Common myeloid progenitor, CD34-positive (primary cell): ENCODE results near the gene CSNK2A2. TPM values are rescaled to one million over a fixed set of nuclear protein-coding genes. Genes with fewer than 3 reads are reported as not detected.

Experiments used
- CTCF ChIA-PET: fragments of 350-600 bp; sonication (Branson Sonifier 250); formaldehyde crosslinking; loops from one replicate; lab custom pipeline; 2021; ENCODE audit warnings: antibody characterized with exemption; lab: Charles Lee
- POLR2A ChIA-PET: fragments of 350-600 bp; sonication (Branson Sonifier 250); formaldehyde crosslinking; loops from one replicate; lab custom pipeline; 2021; ENCODE audit warnings: antibody characterized with exemption; lab: Charles Lee
- DNase-seq, 3 donors: peaks; one replicate each; pipeline versions ENCODE4 v3.0.0 to v3.0.0-alpha.2; 2013
- H3K27ac ChIP-seq, 2 experiments: 1 replicate in 1 of 2; 2 replicates in 1 of 2; pipeline ENCODE4 v1.7.0; 2013; ENCODE audit warnings: inconsistent platforms in 2 of 2, low read length in 2 of 2, mild to moderate bottlenecking in 2 of 2, low read depth in 1 of 2, moderate library complexity in 1 of 2; ENCODE audit not compliant: severe bottlenecking in 2 of 2, insufficient read depth in 1 of 2, poor library complexity in 1 of 2
- H3K27me3 ChIP-seq, 5 experiments: replicated peaks in 2 of 5; 1 replicate in 3 of 5; 2 replicates in 2 of 5; pipeline versions ENCODE4 v1.6.1 to v1.7.0; 2013; ENCODE audit warnings: low read length in 4 of 5, mild to moderate bottlenecking in 2 of 5, moderate library complexity in 2 of 5, inconsistent platforms in 1 of 5; ENCODE audit not compliant: insufficient read depth in 5 of 5, control insufficient read depth in 4 of 5
- H3K36me3 ChIP-seq, 4 experiments: 1 replicate in 2 of 4; 2 replicates in 2 of 4; pipeline versions ENCODE4 v1.6.1 to v1.7.0; 2013; ENCODE audit warnings: low read length in 3 of 4, control low read depth in 1 of 4, mild to moderate bottlenecking in 1 of 4; ENCODE audit not compliant: control insufficient read depth in 4 of 4, insufficient read depth in 4 of 4
- H3K4me1 ChIP-seq, 4 experiments: 1 replicate in 3 of 4; 2 replicates in 1 of 4; pipeline versions ENCODE4 v1.6.1 to v1.7.1; 2013; ENCODE audit warnings: low read length in 3 of 4, mild to moderate bottlenecking in 3 of 4, control low read depth in 1 of 4, inconsistent platforms in 1 of 4, moderate library complexity in 1 of 4; ENCODE audit not compliant: control insufficient read depth in 4 of 4, insufficient read depth in 4 of 4; ENCODE audit errors: control extremely low read depth in 1 of 4
- H3K4me3 ChIP-seq, 7 experiments: 1 replicate in 4 of 7; 2 replicates in 3 of 7; pipeline versions ENCODE4 v1.5.1 to v1.7.0; 2013; ENCODE audit warnings: mild to moderate bottlenecking in 7 of 7, low read length in 6 of 7, moderate library complexity in 6 of 7, inconsistent platforms in 2 of 7, low read depth in 2 of 7, control low read depth in 1 of 7; ENCODE audit not compliant: insufficient read depth in 4 of 7, control insufficient read depth in 1 of 7; ENCODE audit errors: extremely low read depth in 1 of 7
- H3K9me3 ChIP-seq, 5 experiments: 1 replicate in 4 of 5; 2 replicates in 1 of 5; pipeline versions ENCODE4 v1.6.1 to v1.7.1; 2013; ENCODE audit warnings: low read length in 4 of 5, mild to moderate bottlenecking in 2 of 5, inconsistent platforms in 1 of 5, low read depth in 1 of 5, moderate library complexity in 1 of 5; ENCODE audit not compliant: control insufficient read depth in 4 of 5, insufficient read depth in 2 of 5; ENCODE audit errors: control extremely low read depth in 1 of 5
- WGBS: methylation state at CpG from one replicate; pipeline ENCODE4 v1.1.5; 2013; ENCODE audit not compliant: insufficient coverage; 5-methylcytosine and 5-hydroxymethylcytosine counted together
- polyA plus RNA-seq: library from polyadenylated mRNA; unstranded; fragments of 120-200 nt; gene quantifications from one replicate; pipeline ENCODE4 v1.2.1, GENCODE V29; 2013

Gene CSNK2A2
- polyA plus RNA-seq = 58.2 TPM

DNA sequence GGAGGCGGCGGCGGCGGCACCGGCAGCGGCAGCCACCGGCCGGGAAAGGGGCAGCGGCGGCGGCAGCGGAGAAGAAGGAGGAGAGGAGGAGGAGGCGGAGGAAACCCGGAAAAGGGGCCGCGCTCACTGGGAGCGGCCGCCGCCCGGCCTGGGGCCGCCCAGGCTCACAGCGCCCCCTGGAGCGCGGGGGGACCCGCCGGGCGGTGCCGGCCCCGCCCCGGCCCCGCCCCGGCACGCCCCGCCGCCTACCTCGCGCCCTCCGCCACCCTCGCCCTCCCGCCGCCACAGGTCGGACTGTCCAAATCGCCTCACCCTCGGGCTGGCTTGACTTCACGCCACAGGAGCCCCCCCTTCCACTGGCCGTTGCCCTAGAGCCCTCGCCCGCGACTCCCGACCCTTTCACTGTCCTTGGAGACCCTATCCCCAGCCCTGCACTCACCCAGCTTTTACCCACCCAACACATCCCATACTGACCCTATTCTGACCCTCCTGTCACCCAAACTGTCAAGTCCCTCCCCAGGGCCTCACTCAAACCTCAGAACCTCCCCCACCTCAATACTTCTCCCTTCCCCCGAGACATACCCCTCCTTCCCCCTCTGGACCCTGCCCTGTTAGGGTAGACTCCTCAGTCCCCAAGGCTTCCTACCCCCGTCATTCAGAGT is at the start of gene CSNK2A2:
Gene CSNK2A2, minus strand, starts transcription at position 85 of the 662 bp plus-strand sequence. CDS start 370 bp downstream, outside the sequence.
- Histone ChIP-seq H3K36me3 (peaks cover 0 to 28% (median 15%) of the 10 kb centered on the region in 4 experiments), H3K4me1 (peaks cover 6 to 17% (median 14%) of the 10 kb centered on the region in 4 experiments), H3K9me3 (no peaks in the 10 kb centered on the region), H3K4me3 (peak within 1 kb of the TSS; percentile 47 to 93 (median 76)), H3K27me3 (peaks cover 0 to 4% (median 0%) of the 10 kb centered on the region in 5 experiments), H3K27ac (peak within 1 kb of the TSS in 1 of 2 experiments; percentile 77)
- POLR2A ChIA-PET = interaction anchor here (0.6 kb wide), 2 partner anchors 57 to 69 kb away, joined by 3 read pairs; no protein-coding TSS in a partner anchor
- DNase-seq = peak; percentile 69 to 72 (median 70)
- 1% methylated on average over 21 of the region's 52 CpGs for WGBS
- CTCF ChIA-PET = interaction anchor here (0.7 to 1.1 kb wide), 2 partner anchors 14 to 43 kb away, joined by 5 read pairs; no protein-coding TSS in a partner anchor

DNA sequence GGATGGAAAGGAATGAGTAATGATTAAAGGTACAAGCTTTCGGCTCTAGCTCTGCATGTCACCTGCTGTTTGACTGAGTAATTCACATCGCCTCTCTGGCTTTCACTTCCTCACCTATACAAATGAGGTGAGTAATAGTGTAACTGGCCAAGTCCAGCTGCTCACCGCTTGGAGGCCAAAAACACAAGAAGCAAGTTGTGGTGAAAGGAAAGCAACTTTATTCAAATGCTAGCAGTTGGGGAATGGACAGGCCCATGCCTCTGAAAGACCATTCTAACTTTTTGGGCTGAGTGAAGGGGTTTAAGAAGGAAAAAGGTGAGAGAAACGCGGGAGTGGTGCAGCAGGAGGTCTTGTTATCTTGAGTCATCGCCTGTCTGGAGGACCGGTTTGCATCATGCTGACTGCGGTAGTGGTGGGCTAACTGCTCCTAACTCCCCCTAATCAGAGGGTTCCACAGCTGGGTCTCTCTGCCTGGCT is 45.7 kb upstream of the CSNK2A2 start:
- no peak overlapping the region for H3K4me3 ChIP-seq
- H3K27ac ChIP-seq = no peak overlapping the region
- H3K27me3 ChIP-seq = peaks cover 3 to 16% (median 10%) of the 10 kb centered on the region in 5 experiments
- ChIA-PET POLR2A (no interaction called here), CTCF (interaction anchor here (0.9 kb wide), 1 partner anchor 11 kb away, joined by 3 read pairs; no protein-coding TSS in a partner anchor)
- 69% methylated on average over 5 of the region's 8 CpGs for WGBS
- no peaks in the 10 kb centered on the region for H3K4me1 ChIP-seq
- no peak for DNase-seq
- H3K9me3 ChIP-seq = no peaks in the 10 kb centered on the region
- no peaks in the 10 kb centered on the region for H3K36me3 ChIP-seq

GRCh38 chr16:58236831-58237230 is 38.9 kb upstream of the CSNK2A2 start:
- H3K27me3 ChIP-seq = peaks cover 2 to 23% (median 13%) of the 10 kb centered on the region in 5 experiments
- WGBS = 17% methylated on average over 5 of the region's 5 CpGs
- ChIA-PET POLR2A (no interaction called here), CTCF (no interaction called here)
- H3K27ac ChIP-seq = no peak overlapping the region
- peak overlapping the region in 1 of 7 experiments; percentile 75 for H3K4me3 ChIP-seq
- no peaks in the 10 kb centered on the region for H3K9me3 ChIP-seq
- H3K36me3 ChIP-seq = no peaks in the 10 kb centered on the region
- no peak for DNase-seq
- peaks cover 0 to 6% (median 3%) of the 10 kb centered on the region in 4 experiments for H3K4me1 ChIP-seq

- Histone ChIP-seq H3K9me3 (no peaks in the 10 kb centered on the region), H3K4me3 (peak overlapping the region in 6 of 7 experiments; percentile 39 to 75 (median 66)), H3K27me3 (peaks cover 2 to 23% (median 13%) of the 10 kb centered on the region in 5 experiments), H3K36me3 (no peaks in the 10 kb centered on the region), H3K27ac (no peak overlapping the region), H3K4me1 (peaks cover 0 to 6% (median 3%) of the 10 kb centered on the region in 4 experiments)
- ChIA-PET CTCF (no interaction called here), POLR2A (no interaction called here)
- DNase-seq = peak; percentile 43 to 60 (median 59)
- WGBS = 0% methylated on average over 10 of the region's 13 CpGs
These were observed 38.4 kb upstream of the CSNK2A2 start for GRCh38 chr16:58236231-58236690.

- Histone ChIP-seq H3K4me3 (peak overlapping the region in 3 of 7 experiments; percentile 42 to 75 (median 70)), H3K36me3 (no peaks in the 10 kb centered on the region), H3K27me3 (peaks cover 2 to 23% (median 13%) of the 10 kb centered on the region in 5 experiments), H3K27ac (no peak overlapping the region), H3K4me1 (peaks cover 0 to 6% (median 3%) of the 10 kb centered on the region in 4 experiments), H3K9me3 (no peaks in the 10 kb centered on the region)
- no peak for DNase-seq
- ChIA-PET POLR2A (no interaction called here), CTCF (no interaction called here)
- WGBS = 41% methylated on average over 3 of the region's 3 CpGs
These were observed 37.8 kb upstream of the CSNK2A2 start for GRCh38 chr16:58235663-58236062.

GRCh38 chr16:58234831-58235595 is 37.1 kb upstream of the CSNK2A2 start:
- Histone ChIP-seq H3K4me3 (no peak overlapping the region), H3K4me1 (peaks cover 0 to 6% (median 3%) of the 10 kb centered on the region in 4 experiments), H3K27me3 (peaks cover 2 to 23% (median 10%) of the 10 kb centered on the region in 5 experiments), H3K27ac (no peak overlapping the region), H3K36me3 (no peaks in the 10 kb centered on the region), H3K9me3 (no peaks in the 10 kb centered on the region)
- no peak for DNase-seq
- WGBS = 92% methylated on average over 6 of the region's 10 CpGs
- CTCF ChIA-PET = no interaction called here
- POLR2A ChIA-PET = no interaction called here
